Thymus (tissue), 11 donors: ENCODE data around the gene CSTPP1. TPM values are rescaled to one million over a fixed set of nuclear protein-coding genes. Genes with fewer than 3 reads are reported as not detected.
"Not testable (repeated sequence)": the region's sequence is repeated elsewhere in the genome, so short reads cannot be mapped to it uniquely, and the experiment has no call there.

Experiments used
- DNase-seq, 9 donors: peaks; one replicate each; pipeline ENCODE4 v3.0.0-alpha.2; 2013; ENCODE audit warnings: low spot score in 9 of 9, low read depth in 6 of 9, missing footprints in 1 of 9
- H3K27ac ChIP-seq, 2 donors: one replicate each; pipeline ENCODE4 v1.5.1; 2013; ENCODE audit warnings: control low read depth in 1 of 2, low read depth in 1 of 2, low read length in 1 of 2, mild to moderate bottlenecking in 1 of 2, moderate library complexity in 1 of 2
- H3K27me3 ChIP-seq, 2 donors: one replicate each; pipeline ENCODE4 v1.5.1; 2013; ENCODE audit warnings: low read length in 1 of 2; ENCODE audit not compliant: control insufficient read depth in 2 of 2, insufficient read depth in 1 of 2
- H3K36me3 ChIP-seq, 2 donors: one replicate each; pipeline ENCODE4 v1.5.1; 2013; ENCODE audit warnings: low read length in 1 of 2, mild to moderate bottlenecking in 1 of 2, moderate library complexity in 1 of 2; ENCODE audit not compliant: control insufficient read depth in 2 of 2, insufficient read depth in 2 of 2
- H3K4me1 ChIP-seq, 2 donors: one replicate each; pipeline ENCODE4 v1.5.1; 2013; ENCODE audit warnings: low read length in 2 of 2; ENCODE audit not compliant: control insufficient read depth in 2 of 2, insufficient read depth in 2 of 2
- H3K4me3 ChIP-seq, 2 donors: one replicate each; pipeline ENCODE4 v1.5.1; 2013; ENCODE audit warnings: low read length in 2 of 2, control low read depth in 1 of 2, mild to moderate bottlenecking in 1 of 2
- H3K9me3 ChIP-seq, 2 donors: one replicate each; pipeline ENCODE4 v1.5.1; 2013; ENCODE audit warnings: low read length in 1 of 2, mild to moderate bottlenecking in 1 of 2; ENCODE audit not compliant: control insufficient read depth in 2 of 2, insufficient read depth in 1 of 2
- WGBS: extraction: QIAGEN DNeasy Blood & Tissue Kit; methylation state at CpG from one replicate; pipeline ENCODE4 v1.1.7; 2013; 5-methylcytosine and 5-hydroxymethylcytosine counted together
- polyA plus RNA-seq: library from polyadenylated mRNA; stranded (reverse); fragments of 200-250 nt; gene quantifications from one replicate; pipeline ENCODE4 v1.2.3, GENCODE V29; 2013
- total RNA-seq: library from RNA; stranded (reverse); fragments of 120-200 nt; gene quantifications from one replicate; pipeline ENCODE4 v1.2.4, GENCODE V29; 2013
- donor health status: healthy.

CSTPP1 gene
- total and polyA plus RNA-seq, 2 donors: 15.8 to 16.0 TPM

DNA sequence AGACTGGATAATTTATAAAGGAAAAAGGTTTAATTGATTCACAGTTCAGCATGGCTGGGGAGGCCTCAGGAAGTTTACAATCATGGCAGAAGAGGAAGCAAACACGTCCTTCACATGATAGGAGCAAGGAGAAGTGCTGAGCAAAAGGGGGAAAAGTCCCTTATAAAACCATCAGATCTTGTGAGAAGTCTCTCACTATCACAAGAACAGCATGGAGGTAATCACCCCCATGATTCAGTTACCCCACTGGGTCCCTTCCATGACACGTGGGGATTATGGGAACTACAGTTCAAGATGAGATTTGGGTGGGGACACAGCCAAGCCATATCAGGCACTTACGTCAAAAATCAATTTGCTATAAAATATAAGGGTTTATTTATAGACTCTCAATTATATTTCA lies 25.3 kb downstream of the CSTPP1 start:
- not testable (repeated sequence) for DNase-seq, H3K4me3 ChIP-seq, H3K27me3 ChIP-seq, H3K9me3 ChIP-seq, H3K27ac ChIP-seq, H3K4me1 ChIP-seq, H3K36me3 ChIP-seq
- WGBS: 94% methylated on average over 3 of the region's 3 CpGs

DNA sequence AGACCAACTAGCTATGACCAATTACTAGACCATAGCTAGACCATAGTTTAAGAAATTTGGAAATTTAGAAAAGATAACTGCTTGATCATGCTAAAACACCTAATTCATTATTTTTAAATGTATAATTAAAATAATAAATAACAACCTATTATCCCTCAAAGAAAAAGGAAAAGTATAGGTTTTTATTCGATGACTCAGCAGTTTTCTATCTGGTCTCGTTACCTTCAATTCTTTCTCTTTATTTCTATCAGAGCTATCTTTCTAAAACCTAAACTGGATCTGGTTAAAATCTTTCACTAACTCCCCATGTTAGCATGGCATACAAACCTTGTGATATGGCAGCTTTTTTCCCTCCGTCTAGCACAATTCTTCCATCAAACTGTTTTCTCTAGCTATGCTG lies 27.3 kb downstream of the CSTPP1 start:
- H3K36me3 ChIP-seq: peaks cover 0 to 5% of the 10 kb centered on the region in 2 donors
- DNase-seq: no peak
- WGBS: 96% methylated on average over 3 of the region's 3 CpGs
- H3K27me3 ChIP-seq: no peaks in the 10 kb centered on the region
- no peaks in the 10 kb centered on the region for H3K4me1 ChIP-seq
- H3K4me3 ChIP-seq: no peak overlapping the region
- H3K27ac ChIP-seq: no peak overlapping the region
- no peaks in the 10 kb centered on the region for H3K9me3 ChIP-seq

DNA sequence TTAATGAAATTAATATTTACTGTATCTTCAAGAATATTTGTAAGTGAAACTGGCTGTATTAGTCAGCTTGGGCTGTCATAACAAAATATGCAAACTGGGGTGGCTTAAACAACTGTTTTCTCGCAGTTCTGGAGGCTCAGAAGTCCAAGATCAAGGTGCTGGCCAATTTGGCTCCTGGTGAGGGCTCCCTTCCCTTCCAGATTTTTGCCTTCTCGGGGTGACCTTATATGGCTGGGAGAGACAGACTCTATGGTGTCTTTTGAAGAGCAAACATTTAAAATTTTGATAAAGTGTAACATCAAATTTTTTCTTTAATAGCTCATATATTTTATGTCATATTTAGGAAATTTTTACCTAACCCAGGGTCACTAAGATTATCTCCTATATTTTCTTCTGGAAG lies 30.2 kb downstream of the CSTPP1 start:
- no peak for DNase-seq
- no peak overlapping the region for H3K27ac ChIP-seq
- no peak overlapping the region for H3K4me3 ChIP-seq
- H3K4me1 ChIP-seq: no peaks in the 10 kb centered on the region
- no peaks in the 10 kb centered on the region for H3K9me3 ChIP-seq
- no peaks in the 10 kb centered on the region for H3K36me3 ChIP-seq
- no peaks in the 10 kb centered on the region for H3K27me3 ChIP-seq
- 95% methylated on average over 2 of the region's 2 CpGs for WGBS

DNA sequence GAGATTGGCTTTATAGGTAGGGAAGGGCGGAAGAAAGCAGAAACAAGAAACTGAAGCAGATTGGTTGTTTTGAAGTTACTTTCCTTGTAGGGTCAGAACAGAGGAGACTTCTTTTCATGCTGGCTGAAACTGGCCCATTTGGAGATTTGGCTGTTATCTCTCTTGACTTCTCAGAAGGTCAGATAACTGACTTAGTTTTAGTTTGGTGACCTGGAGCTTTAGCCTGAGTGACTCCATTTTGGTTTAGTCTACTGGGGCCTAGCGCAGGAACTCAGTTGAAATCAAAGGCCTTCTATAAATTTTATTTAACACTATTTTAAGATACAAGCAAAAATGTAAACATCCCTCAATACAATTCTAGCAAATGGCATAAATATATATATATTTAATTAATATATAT lies 31.4 kb downstream of the CSTPP1 start:
- Histone ChIP-seq H3K9me3 (no peaks in the 10 kb centered on the region), H3K27me3 (no peaks in the 10 kb centered on the region), H3K36me3 (no peaks in the 10 kb centered on the region), H3K4me3 (no peak overlapping the region), H3K27ac (no peak overlapping the region), H3K4me1 (no peaks in the 10 kb centered on the region)
- WGBS: 98% methylated on average over 2 of the region's 2 CpGs
- DNase-seq: no peak

DNA sequence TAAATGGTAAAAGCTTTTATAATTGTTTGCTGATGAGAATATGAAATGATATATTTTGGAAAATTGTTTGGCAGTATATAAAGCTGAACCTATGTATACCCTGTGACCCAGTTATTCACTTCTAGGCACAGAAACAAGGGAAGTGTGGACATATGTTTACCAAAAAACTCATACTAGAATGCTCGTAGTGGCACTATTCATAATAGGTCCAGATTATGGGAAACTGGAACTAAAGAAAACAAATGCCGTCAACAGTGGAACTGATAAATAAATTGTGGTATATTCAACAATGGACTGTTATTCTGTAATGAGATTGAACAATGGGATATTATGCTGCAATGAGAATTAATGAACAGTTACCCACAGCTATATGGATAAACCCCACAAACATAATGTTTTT lies 32.8 kb downstream of the CSTPP1 start:
- H3K4me3 ChIP-seq: no peak overlapping the region
- no peak for DNase-seq
- H3K9me3 ChIP-seq: no peaks in the 10 kb centered on the region
- H3K36me3 ChIP-seq: no peaks in the 10 kb centered on the region
- 98% methylated on average over 2 of the region's 2 CpGs for WGBS
- H3K27me3 ChIP-seq: no peaks in the 10 kb centered on the region
- H3K4me1 ChIP-seq: no peaks in the 10 kb centered on the region
- H3K27ac ChIP-seq: no peak overlapping the region

DNA sequence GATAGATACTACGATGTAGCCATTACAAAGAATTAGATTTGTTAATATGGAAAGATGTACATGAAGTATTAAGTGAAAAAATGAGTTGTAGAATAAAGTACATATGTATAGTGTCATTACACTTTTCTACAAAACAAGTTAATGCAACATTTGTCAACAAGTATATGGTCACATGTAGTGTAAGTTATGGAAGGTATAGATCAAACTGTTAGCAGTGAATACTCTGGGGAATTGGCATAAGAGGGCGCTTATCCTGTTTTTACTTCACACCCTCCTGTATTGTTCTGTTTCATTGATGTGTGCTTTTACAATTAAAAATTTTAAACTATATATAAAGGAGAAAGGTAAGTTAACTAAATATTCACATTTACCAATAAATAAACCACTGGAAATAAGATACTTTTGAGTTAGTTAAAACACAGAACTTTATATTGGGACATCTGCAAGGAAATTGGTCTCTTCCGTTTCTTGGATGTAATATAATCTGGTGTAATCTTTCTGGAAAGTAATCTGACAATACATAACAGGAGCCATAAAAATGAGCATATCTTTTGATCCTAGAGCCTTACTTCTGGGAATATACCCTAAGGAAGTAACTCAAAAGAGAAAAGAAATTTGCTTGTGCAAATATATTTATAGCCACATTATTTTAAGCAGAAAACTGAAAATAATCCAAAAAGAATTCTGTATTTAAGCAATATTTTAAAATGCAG lies 34.5 kb downstream of the CSTPP1 start:
- Histone ChIP-seq H3K4me3 (no peak overlapping the region), H3K9me3 (no peaks in the 10 kb centered on the region), H3K4me1 (no peaks in the 10 kb centered on the region), H3K27ac (no peak overlapping the region), H3K27me3 (no peaks in the 10 kb centered on the region), H3K36me3 (no peaks in the 10 kb centered on the region)
- DNase-seq: no peak
- WGBS: 97% methylated on average over 3 of the region's 3 CpGs

DNA sequence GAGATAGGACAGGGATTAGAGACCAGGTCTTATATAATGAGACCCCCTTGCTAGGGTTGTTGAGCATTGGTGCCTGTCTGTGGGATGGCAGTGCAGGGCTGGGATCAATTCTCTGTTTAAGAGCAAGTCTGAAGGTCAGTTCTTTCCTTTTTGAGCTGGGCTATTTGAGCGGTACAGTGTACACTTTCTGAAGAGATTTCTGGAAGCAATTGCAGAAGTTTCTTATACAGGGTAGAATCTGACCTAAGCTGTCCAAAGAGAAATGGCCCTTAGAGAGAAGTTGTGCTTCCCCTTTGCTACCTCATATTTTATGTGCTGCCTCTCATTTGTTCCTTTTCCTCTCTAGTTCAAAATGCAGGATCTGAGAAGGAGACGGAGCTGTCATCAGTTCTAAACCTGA lies 35.8 kb downstream of the CSTPP1 start:
- H3K27ac ChIP-seq: no peak overlapping the region
- DNase-seq: no peak
- 95% methylated on average over 2 of the region's 2 CpGs for WGBS
- no peaks in the 10 kb centered on the region for H3K27me3 ChIP-seq
- H3K9me3 ChIP-seq: no peaks in the 10 kb centered on the region
- no peaks in the 10 kb centered on the region for H3K36me3 ChIP-seq
- no peaks in the 10 kb centered on the region for H3K4me1 ChIP-seq
- no peak overlapping the region for H3K4me3 ChIP-seq

DNA sequence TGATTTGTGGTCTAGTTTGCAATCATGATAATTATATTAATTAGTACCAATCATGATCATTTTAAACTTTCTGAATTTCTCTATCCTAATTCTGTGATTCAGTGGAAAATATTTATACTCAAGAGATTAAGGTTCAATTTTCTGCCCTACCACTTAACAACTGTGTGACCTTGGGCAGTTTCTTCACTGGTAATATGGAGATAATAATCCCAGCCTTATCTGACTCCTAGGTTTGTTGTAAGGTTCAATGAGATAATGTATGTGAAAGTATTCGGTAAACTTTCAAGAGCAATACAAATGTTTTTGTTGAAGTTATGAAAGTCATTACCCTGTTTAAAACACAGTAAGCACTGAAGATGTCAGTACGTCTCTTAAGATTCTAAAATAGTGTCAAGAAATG lies 36.3 kb downstream of the CSTPP1 start:
- Histone ChIP-seq H3K27me3 (no peaks in the 10 kb centered on the region), H3K9me3 (no peaks in the 10 kb centered on the region), H3K4me1 (no peaks in the 10 kb centered on the region), H3K36me3 (no peaks in the 10 kb centered on the region), H3K4me3 (no peak overlapping the region), H3K27ac (no peak overlapping the region)
- 98% methylated on average over 2 of the region's 2 CpGs for WGBS
- DNase-seq: no peak

DNA sequence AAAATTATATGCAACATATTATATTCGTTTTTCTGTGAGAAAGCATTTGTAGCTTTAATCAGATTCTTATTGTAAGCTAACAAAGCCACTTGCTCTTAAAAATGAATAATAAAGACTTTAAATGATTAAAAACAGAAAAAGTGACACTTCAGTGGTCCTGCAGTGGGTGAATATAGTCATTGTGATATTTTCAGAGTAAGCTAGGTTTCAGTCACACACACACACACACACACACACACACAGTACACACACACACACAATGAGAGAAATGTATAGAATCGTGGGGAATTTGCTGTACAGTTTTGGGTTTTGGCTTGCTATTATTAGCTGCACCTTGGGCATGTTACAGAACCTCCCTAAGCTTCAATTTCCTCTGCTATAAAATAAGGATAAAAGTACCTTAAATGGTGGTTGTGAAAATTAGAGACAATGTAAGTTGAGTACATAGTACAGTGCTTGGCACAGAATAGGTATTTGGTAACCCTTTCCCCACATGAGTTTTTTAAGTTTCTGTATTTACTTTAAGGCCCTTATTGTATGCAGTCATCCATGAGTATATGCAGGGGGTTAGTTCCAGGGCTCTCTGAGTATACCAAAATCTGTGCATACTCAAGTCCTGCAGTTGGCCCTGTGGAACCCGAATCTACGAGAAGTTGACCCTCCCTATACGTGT lies 39.8 kb downstream of the CSTPP1 start:
- no peaks in the 10 kb centered on the region for H3K4me1 ChIP-seq
- DNase-seq: no peak
- no peaks in the 10 kb centered on the region for H3K9me3 ChIP-seq
- no peaks in the 10 kb centered on the region for H3K36me3 ChIP-seq
- 97% methylated on average over 5 of the region's 5 CpGs for WGBS
- no peaks in the 10 kb centered on the region for H3K27me3 ChIP-seq
- H3K27ac ChIP-seq: no peak overlapping the region
- H3K4me3 ChIP-seq: no peak overlapping the region
